PC-3 (cell line): ENCODE measurements around the gene UROS. TPM values are rescaled to one million over a fixed set of nuclear protein-coding genes. Genes with fewer than 3 reads are reported as not detected.

ENCODE experiments used
- ATAC-seq: fragments of 200-7000 bp; cut with Tn5 transposase; 2 replicates; pipeline ENCODE4 v1.9.1; 2020; ENCODE audit warnings: mild to moderate bottlenecking, moderate library complexity
- BruUV-seq: library from RNA; stranded (reverse); fragments of 400-500 nt; replicated peaks from 2 replicates; lab custom pipeline; 2021; lab: Mats Ljungman, UMichigan
- CTCF ChIA-PET: fragments of 300-600 bp; sonication (Branson Sonifier 250); formaldehyde crosslinking; loops from one replicate; lab custom pipeline; 2022; ENCODE audit warnings: antibody characterized with exemption; lab: Charles Lee
- POLR2A ChIA-PET: fragments of 300-600 bp; sonication (Branson Sonifier 250); formaldehyde crosslinking; loops from one replicate; lab custom pipeline; 2022; ENCODE audit warnings: antibody characterized with exemption; ENCODE audit not compliant: unreplicated experiment; lab: Charles Lee
- DNase-seq: peaks from one replicate; pipeline ENCODE4 v3.0.0-alpha.2; 2015
- H2AFZ ChIP-seq: fragments of 300-600 bp; sonication (generic); 2 replicates; pipeline ENCODE4 v1.6.0; 2016; ENCODE audit warnings: antibody characterized with exemption, low read length
- H3F3A ChIP-seq: fragments of 300-600 bp; sonication (generic); one replicate; pipeline ENCODE4 v1.6.0; 2017; ENCODE audit warnings: antibody characterized with exemption, low read length, control low read depth, mild to moderate bottlenecking; ENCODE audit not compliant: unreplicated experiment
- H3K27ac ChIP-seq: fragments of 300-600 bp; sonication (generic); 2 replicates; pipeline ENCODE4 v1.5.1; 2016; ENCODE audit warnings: mild to moderate bottlenecking, low read length
- H3K27me3 ChIP-seq: fragments of 300-600 bp; sonication (generic); 2 replicates; pipeline ENCODE4 v1.6.1; 2016; ENCODE audit warnings: low read length, mixed read lengths
- H3K36me3 ChIP-seq: fragments of 300-600 bp; sonication (generic); 2 replicates; pipeline ENCODE4 v1.6.1; 2016; ENCODE audit warnings: low read depth, mixed run types, low read length, mixed read lengths
- H3K4me1 ChIP-seq: fragments of 300-600 bp; sonication (generic); 2 replicates; pipeline ENCODE4 v1.5.1; 2016; ENCODE audit warnings: low read length; ENCODE audit not compliant: insufficient read depth
- H3K4me2 ChIP-seq: fragments of 300-600 bp; sonication (generic); 2 replicates; pipeline ENCODE4 v1.6.0; 2016; ENCODE audit warnings: low read length
- H3K4me3 ChIP-seq: fragments of 300-600 bp; sonication (generic); 2 replicates; pipeline ENCODE4 v1.5.1; 2016; ENCODE audit warnings: mild to moderate bottlenecking, low read length, mixed read lengths
- H3K79me2 ChIP-seq: fragments of 300-600 bp; sonication (generic); 2 replicates; pipeline ENCODE4 v1.6.1; 2017; ENCODE audit warnings: low read length, mixed read lengths
- H3K9ac ChIP-seq: fragments of 300-600 bp; sonication (generic); 2 replicates; pipeline ENCODE4 v1.6.0; 2016; ENCODE audit warnings: mild to moderate bottlenecking, low read length
- H3K9me2 ChIP-seq: fragments of 300-600 bp; sonication (generic); replicated peaks from 2 replicates; pipeline ENCODE4 v1.6.1; 2016; ENCODE audit warnings: mixed run types, low read length, mixed read lengths
- H3K9me3 ChIP-seq: fragments of 300-600 bp; sonication (generic); 2 replicates; pipeline ENCODE4 v1.6.1; 2016; ENCODE audit warnings: low read length, mixed read lengths
- H4K20me1 ChIP-seq: fragments of 300-600 bp; sonication (generic); 2 replicates; pipeline ENCODE4 v1.6.1; 2016; ENCODE audit warnings: low read length, mixed read lengths
- EZH2 ChIP-seq: fragments of 300-600 bp; sonication (generic); IDR thresholded peaks from one replicate; pipeline ENCODE4 v1.6.1; 2017; ENCODE audit warnings: antibody characterized with exemption, mild to moderate bottlenecking, low read length; ENCODE audit not compliant: unreplicated experiment
- EZH2phosphoT487 ChIP-seq: fragments of 300-600 bp; sonication (generic); IDR thresholded peaks from 2 replicates; pipeline ENCODE4 v1.6.1; 2018; ENCODE audit warnings: mild to moderate bottlenecking, antibody characterized with exemption, low read length, borderline replicate concordance
- intact Hi-C: fragments of 100-400 bp; cut with micrococcal nuclease; formaldehyde crosslinking; loops from 2 replicates; pipeline ENCODE4 v1.9.0; 2023
- total RNA-seq: library from RNA; depleted of rRNA; stranded (reverse); fragments of >200 nt; gene quantifications from 2 replicates; pipeline ENCODE4 v1.2.3, GENCODE V29; 2014
- TF ChIP-seq, protein P1 (sequence below): fragments of 300-600 bp; sonication (generic); conservative IDR thresholded peaks from 2 replicates; pipeline ENCODE4 v1.5.1; 2017; ENCODE audit warnings: antibody characterized with exemption, low read depth, mild to moderate bottlenecking, low read length

The UROS gene
- total RNA-seq, 1 experiment from 2014 or later: 50.6 TPM

DNA sequence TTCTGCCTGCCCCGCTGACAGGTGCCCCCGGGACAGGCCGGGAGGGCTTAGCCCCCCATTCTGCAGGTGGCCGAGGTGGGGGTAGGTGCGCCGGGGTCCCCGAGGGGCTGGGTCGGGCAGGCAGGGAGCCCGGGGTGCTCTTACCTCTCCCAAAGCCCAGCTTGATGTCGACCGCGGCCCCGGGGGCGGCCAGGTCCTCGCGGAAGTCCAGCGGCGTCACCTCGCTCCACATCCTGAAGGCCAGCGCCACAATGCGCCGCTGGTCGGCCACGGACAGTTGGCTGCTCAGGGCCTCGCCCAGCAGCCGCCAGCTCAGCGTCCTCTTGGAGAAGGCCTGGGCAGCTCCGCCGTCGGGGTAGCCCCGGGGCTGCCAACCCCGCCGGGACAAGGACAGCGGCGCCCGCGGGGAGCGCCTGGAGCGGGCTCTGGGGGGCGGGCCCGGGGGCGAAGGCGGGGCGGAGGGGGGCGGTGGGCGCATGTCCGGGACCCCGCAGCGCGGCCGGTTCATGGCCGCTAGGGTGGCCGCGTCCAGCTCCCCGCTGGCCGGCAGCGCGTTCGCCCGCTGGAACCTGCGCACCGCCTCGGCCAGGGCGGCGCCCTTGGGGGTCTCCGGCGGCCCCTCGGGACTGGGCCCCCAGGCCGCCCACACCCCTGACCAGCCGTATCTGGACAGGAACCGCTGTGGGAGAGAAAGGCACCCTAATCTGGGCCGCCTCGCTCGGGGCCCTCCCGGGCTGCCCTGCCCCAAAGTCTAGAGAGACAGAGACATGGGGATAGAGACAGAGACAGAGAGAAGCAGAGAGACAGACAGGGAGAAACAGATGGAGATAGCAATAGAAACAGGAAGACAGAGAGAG is 49.1 kb downstream of the UROS start:
- Histone ChIP-seq H3K4me2 (no peak overlapping the region), H3F3A (no peaks in the 10 kb centered on the region), H3K27me3 (no peaks in the 10 kb centered on the region), H3K9me3 (no peaks in the 10 kb centered on the region), H3K9me2 (no peaks in the 10 kb centered on the region), H3K79me2 (no peaks in the 10 kb centered on the region), H3K9ac (no peak overlapping the region), H3K36me3 (no peaks in the 10 kb centered on the region), H4K20me1 (no peaks in the 10 kb centered on the region), H2AFZ (no peak overlapping the region), H3K4me3 (no peak overlapping the region), H3K4me1 (no peaks in the 10 kb centered on the region), H3K27ac (no peak overlapping the region)
- TF ChIP-seq, protein P1, sequence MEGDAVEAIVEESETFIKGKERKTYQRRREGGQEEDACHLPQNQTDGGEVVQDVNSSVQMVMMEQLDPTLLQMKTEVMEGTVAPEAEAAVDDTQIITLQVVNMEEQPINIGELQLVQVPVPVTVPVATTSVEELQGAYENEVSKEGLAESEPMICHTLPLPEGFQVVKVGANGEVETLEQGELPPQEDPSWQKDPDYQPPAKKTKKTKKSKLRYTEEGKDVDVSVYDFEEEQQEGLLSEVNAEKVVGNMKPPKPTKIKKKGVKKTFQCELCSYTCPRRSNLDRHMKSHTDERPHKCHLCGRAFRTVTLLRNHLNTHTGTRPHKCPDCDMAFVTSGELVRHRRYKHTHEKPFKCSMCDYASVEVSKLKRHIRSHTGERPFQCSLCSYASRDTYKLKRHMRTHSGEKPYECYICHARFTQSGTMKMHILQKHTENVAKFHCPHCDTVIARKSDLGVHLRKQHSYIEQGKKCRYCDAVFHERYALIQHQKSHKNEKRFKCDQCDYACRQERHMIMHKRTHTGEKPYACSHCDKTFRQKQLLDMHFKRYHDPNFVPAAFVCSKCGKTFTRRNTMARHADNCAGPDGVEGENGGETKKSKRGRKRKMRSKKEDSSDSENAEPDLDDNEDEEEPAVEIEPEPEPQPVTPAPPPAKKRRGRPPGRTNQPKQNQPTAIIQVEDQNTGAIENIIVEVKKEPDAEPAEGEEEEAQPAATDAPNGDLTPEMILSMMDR: no peak
- intact Hi-C loops: no loop called here
- DNase-seq (no peak), ATAC-seq (no peak)
- ChIA-PET POLR2A (no interaction called here), CTCF (no interaction called here)
- BruUV-seq: no TSS peak

DNA sequence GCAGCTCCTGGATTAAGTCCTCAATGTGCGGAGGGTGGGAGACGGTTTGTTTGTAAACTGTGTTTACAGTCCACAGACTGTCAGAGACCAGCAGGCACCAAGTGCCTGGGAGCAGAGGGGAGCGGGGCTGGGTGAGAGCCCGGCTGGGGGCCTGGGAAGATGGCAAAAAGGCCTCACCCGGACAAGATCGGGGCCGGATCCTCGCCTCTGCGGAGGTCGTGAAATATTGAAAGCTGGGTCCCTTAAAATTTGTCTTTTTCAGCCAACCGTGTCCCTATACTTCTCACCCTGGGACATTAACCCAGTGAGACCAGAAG is 50.2 kb downstream of the UROS start:
- Histone ChIP-seq H3K4me1 (no peaks in the 10 kb centered on the region), H3K9me3 (no peaks in the 10 kb centered on the region), H3K79me2 (no peaks in the 10 kb centered on the region), H3K27ac (no peak overlapping the region), H3K36me3 (no peaks in the 10 kb centered on the region), H3K4me3 (no peak overlapping the region), H3K9me2 (no peaks in the 10 kb centered on the region), H3F3A (no peaks in the 10 kb centered on the region), H3K27me3 (no peaks in the 10 kb centered on the region), H3K9ac (no peak overlapping the region), H4K20me1 (no peaks in the 10 kb centered on the region), H3K4me2 (no peak overlapping the region), H2AFZ (no peak overlapping the region)
- DNase-seq: no peak
- ATAC-seq: no peak
- no TSS peak for BruUV-seq
- intact Hi-C loops: no loop called here
- ChIA-PET CTCF (no interaction called here), POLR2A (no interaction called here)
- TF ChIP-seq EZH2 (no peak), EZH2phosphoT487 (no peak)
- TF ChIP-seq, protein P1: no peak

DNA sequence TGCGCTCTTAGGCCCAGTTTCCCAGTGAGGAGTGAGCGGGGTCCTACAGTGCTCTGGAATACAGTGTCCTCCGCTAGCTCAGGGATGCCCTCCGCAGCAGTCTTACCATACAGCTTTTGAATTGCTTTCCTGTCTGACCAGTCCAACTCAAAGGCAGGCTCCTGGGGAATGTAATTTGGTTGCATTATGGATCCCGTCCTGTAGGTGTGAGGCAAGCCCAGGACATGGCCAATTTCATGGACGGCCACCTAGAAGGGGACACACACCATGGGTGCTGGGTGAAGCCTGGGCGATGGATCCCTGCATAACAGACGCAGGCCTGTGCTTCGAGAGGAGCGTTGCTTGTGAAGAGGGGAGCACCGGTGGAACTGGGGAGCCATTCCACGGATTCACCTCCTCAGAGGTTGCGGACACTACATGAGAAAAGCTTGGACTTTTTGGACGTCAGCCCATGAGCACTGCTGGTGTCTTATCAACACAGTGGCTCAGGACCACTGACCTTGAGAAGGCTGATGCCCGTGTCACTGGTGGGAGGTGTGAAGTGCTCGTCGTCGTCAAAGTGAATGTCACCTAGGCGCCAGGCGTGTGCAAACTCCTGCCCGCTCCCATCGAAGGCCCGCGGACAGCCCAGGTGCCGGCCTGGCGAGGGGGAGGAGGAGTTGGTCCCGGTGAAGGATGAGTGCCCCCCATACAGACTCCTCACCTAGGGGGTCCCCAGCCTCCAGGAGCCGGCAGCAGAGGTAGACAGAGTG is 50.8 kb downstream of the UROS start:
- Histone ChIP-seq H3K79me2 (no peaks in the 10 kb centered on the region), H3F3A (no peaks in the 10 kb centered on the region), H3K9ac (no peak overlapping the region), H3K4me1 (no peaks in the 10 kb centered on the region), H3K27me3 (no peaks in the 10 kb centered on the region), H3K9me3 (no peaks in the 10 kb centered on the region), H4K20me1 (no peaks in the 10 kb centered on the region), H3K36me3 (no peaks in the 10 kb centered on the region), H3K27ac (no peak overlapping the region), H3K4me2 (no peak overlapping the region), H3K4me3 (no peak overlapping the region), H3K9me2 (no peaks in the 10 kb centered on the region), H2AFZ (no peak overlapping the region)
- ATAC-seq (0 out of 2 replicates have a peak, but pooled peaks have one; percentile 15), DNase-seq (no peak)
- intact Hi-C loops: no loop called here
- TF ChIP-seq EZH2phosphoT487 (no peak), EZH2 (no peak)
- TF ChIP-seq, protein P1: no peak
- CTCF ChIA-PET: no interaction called here
- no TSS peak for BruUV-seq
- POLR2A ChIA-PET: no interaction called here
